ENCODE data around the gene CCSER1.

- no peak for TF ChIP-seq POLR2AphosphoS5 (IDR thresholded peaks at IDR 0.05; ENCODE audit: low read depth, low read length)
- no peak for TF ChIP-seq POLR2A (IDR thresholded peaks at IDR 0.05; ENCODE audit: low read depth, low read length)
Observed at GRCh38 chr4:91472046-91472445, 1344.9 kb downstream of the CCSER1 start.
